Activated CD8-positive, alpha-beta memory T cell treated with anti-CD3 and anti-CD28 coated beads for 36 hours (primary cell): ENCODE data around the gene FCAR. TPM values are rescaled to one million over a fixed set of nuclear protein-coding genes. Genes with fewer than 3 reads are reported as not detected.
"Not testable (repeated sequence)": the region's sequence is repeated elsewhere in the genome, so short reads cannot be mapped to it uniquely, and the experiment has no call there.

ENCODE experiments used
- CTCF ChIA-PET: fragments of 350-600 bp; sonication (Branson Sonifier 250); formaldehyde crosslinking; loops from one replicate; lab custom pipeline; 2021; ENCODE audit warnings: antibody characterized with exemption; lab: Charles Lee
- POLR2A ChIA-PET: fragments of 350-600 bp; sonication (Branson Sonifier 250); formaldehyde crosslinking; loops from one replicate; lab custom pipeline; 2021; ENCODE audit warnings: antibody characterized with exemption; lab: Charles Lee
- total RNA-seq, 2 experiments: library from RNA; stranded (reverse); gene quantifications; one replicate each; pipeline ENCODE4 v1.2.3, GENCODE V29; 2021

FCAR gene
- total RNA-seq, 2 experiments from 2014 or later, result not detected

GRCh38 chr19:54888239-54888638, 14.2 kb downstream of the FCAR start:
- CTCF ChIA-PET, result no interaction called here
- POLR2A ChIA-PET, result no interaction called here

DNA sequence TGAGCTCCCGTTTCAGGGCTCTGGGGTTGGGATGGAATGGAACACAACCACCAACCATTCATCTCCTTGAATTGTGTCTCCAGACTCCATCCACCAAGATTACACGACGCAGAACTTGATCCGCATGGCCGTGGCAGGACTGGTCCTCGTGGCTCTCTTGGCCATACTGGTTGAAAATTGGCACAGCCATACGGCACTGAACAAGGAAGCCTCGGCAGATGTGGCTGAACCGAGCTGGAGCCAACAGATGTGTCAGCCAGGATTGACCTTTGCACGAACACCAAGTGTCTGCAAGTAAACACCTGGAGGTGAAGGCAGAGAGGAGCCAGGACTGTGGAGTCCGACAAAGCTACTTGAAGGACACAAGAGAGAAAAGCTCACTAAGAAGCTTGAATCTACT, 15.5 kb downstream of the FCAR start:
- ChIA-PET POLR2A (no interaction called here), CTCF (no interaction called here)

DNA sequence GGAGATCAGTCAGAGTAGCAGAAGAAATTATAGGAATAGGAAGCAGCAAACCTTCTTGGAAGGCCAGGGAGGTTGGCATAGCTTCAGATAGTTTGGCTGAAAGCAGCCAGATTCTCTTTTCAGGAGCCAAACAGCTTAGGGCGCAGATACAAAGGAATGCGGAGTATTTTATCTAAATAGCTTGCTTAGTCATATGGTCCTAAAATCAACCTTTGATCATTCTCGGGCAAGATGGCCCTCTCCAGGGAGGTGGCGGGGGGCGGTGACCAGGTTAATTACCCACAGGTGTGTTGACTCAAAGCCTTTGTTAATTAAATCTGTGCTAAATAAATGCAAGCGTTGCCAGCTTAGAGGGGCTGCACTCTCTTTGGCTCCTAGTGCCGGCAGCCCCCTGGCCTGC, 19.4 kb downstream of the FCAR start:
- CTCF ChIA-PET, result no interaction called here

DNA sequence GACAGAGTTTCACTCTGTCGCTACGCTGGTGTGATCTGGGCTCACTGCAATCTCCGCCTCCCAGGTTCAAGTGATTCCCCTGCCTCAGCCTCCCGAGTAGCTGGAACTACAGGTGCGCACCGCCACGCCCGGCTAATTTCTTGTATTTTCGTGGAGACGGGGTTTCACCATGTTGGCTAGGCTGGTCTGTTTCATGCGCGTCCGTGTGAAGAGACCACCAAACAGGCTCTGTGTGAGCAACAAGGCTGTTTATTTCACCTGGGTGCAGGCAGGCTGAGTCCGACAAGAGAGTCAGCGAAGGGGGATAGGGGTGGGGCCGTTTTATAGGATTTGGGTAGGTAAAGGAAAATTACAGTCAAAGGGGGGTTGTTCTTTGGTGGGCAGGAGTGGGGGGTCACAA, 20.1 kb downstream of the FCAR start:
- POLR2A ChIA-PET, CTCF ChIA-PET: not testable (repeated sequence)

More for the DNA sequence above, 19.4 kb downstream of the FCAR start:
- POLR2A ChIA-PET, result no interaction called here

DNA sequence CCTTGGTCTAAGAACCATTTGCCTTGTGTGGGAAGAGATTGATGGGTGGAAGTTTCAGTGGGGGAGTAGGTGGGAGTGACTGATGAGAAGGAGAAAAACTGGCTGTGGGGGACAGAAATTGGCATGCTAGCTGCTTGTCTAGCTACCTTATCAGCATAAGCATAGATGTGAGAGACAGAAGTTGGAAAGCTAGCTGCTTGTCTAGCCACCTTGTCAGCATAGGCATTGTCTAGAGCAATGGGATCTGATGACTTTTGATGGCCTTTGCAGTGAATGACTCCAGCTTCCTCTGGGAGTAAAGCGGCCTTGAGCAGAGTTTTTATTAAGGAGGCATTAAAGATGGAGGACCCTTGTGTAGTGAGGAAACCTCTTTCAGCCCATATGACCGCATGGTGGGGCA, 22.0 kb downstream of the FCAR start:
- CTCF ChIA-PET, result no interaction called here
- POLR2A ChIA-PET, result no interaction called here

GRCh38 chr19:54898685-54899084, 24.6 kb downstream of the FCAR start:
- POLR2A ChIA-PET, CTCF ChIA-PET: not testable (repeated sequence)

DNA sequence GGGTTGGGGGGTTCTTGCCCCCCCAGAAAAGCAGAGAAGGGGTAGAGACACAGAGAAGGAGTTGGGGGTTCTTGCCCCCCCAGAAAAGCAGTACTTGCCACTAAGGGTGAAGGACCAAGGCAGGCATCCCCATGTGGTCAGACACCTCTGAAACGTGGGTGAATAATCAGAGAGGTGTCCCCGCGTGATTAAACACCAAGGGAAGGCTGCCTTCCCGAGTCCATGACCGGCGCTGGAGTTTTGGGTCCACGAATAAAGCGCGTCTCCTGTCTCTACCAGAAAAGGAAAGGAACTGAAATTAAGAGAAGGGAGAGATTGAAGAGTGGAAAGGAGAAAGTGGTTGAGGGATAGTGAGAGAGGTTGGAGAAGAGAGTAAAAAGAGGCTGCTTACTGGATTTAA, 25.6 kb downstream of the FCAR start:
- POLR2A ChIA-PET, CTCF ChIA-PET: not testable (repeated sequence)

DNA sequence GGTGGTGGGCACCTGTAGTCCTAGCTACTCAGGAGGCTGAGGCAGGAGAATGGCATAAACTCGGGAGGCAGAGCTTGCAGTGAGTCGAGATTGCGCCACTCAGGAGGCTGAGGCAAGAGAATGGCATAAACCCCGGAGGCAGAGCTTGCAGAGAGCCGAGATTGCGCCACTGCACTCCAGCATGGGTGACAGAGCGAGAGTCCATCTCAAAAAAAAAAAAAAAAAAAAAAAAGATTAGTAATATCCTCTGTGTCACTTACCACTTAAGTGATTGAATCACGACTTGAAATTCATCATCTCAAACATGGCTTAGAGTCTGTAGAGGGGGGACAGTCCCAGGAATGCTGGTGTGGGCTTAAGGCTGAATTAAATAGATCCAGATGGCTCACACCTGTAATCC, 27.1 kb downstream of the FCAR start:
- POLR2A ChIA-PET, CTCF ChIA-PET: not testable (repeated sequence)

DNA sequence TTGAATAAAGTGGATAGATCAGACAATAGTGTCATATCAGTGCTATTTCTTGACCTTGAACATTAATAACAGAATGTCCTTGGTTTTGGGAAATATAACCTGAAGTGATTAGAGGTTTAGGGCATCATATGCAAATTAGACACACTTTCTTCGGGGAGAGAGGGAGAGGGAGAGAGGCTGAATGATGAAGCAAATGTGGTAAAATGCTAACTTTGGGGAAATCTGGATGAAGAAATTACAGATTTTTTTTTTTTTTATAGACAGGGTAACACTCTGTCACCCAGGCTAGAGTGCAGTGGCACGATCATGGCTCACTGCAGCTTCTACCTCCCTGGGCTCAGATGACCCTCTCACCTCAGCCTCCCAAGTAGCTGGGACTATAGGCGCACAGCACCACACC, 28.0 kb downstream of the FCAR start:
- POLR2A ChIA-PET, result no interaction called here
- CTCF ChIA-PET, result no interaction called here

DNA sequence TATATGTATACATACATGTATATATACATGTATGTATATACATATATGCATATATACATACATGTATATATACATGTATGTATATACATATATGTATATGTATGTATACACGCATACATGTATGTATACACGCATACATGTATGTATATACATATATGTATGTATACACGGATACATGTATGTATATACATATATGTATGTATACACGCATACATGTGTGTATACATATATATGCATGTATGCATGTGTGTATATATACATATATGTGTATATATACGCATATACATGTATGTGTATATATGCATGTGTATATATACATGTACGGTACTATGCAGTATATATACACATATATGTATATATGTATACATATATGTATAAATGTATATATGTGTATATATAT, 29.3 kb downstream of the FCAR start:
- ChIA-PET POLR2A (no interaction called here), CTCF (no interaction called here)

DNA sequence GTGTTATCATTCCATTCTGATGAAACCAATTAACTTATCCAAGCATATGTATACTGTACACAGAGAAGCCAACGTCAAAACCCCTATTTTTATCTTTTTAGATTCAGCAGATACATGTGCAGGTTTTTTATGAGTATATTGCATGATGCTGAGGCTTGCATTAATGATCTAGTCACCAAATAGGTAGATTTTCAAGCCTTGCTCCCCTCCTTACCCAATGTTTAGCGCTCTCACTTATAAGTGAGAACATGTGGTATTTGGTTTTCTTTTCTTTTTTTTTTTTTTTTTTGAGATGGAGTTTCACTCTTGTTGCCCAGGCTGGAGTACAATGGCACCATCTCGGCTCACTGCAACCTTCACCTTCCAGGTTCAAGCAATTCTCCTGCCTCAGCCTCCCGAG, 30.2 kb downstream of the FCAR start:
- CTCF ChIA-PET, POLR2A ChIA-PET: not testable (repeated sequence)

DNA sequence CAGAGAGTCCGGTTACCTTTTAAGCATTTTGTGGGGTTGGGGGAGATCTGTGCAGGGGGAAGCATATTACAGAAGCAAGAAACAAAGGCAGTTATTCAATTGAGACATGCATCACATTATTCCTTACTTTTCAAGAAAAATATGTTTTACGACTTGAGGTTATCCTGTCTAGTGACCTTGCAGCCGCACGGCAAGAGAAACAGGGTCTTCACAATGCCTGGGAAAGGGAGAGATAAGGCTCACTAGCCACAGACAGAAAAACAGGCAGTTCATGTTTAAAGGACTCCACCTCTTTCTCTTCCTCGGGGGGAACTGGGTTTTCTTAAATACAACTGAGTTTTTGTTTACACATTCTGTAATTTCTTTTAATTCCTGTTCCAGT, 31.4 kb downstream of the FCAR start:
- POLR2A ChIA-PET, result no interaction called here
- CTCF ChIA-PET, result no interaction called here

DNA sequence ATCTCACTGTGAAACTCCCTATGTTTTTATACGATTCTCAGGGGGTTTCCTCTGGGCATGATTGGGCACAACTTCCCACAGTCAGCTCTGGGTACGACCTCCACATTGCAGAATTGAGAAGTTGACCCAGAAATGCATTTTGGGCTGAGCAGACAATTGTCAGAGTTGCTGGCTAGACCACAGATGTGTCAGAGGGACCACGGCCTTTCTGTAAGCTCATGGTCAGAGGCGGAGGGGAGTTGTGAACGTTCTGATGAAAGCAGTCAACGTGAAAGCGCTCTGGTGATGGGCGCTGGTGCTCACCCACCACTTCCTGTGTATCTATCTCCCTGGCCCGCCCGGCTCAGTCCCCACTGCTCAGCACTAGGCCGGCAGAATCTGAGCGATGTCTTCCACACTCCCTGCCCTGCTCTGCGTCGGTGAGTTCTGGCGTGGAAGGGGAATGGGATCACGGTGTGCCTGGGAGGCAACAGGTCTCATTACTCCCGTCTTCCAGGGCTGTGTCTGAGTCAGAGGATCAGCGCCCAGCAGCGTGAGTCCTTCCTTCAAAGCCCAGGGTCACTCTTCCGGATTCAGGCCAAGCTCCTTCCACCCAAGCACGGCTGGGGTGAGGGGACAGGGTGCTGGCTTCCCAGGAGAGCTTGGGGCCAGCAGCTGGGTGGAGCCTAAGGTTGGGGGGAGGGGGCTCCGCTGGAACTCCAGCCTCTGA, 31.9 kb downstream of the FCAR start, which contains the start of gene NCR1:
NCR1 (plus strand) TSS at position 346 of the 709 bp plus-strand sequence; CDS start at position 386, 40 bp downstream.
- ChIA-PET CTCF (no interaction called here), POLR2A (no interaction called here)

DNA sequence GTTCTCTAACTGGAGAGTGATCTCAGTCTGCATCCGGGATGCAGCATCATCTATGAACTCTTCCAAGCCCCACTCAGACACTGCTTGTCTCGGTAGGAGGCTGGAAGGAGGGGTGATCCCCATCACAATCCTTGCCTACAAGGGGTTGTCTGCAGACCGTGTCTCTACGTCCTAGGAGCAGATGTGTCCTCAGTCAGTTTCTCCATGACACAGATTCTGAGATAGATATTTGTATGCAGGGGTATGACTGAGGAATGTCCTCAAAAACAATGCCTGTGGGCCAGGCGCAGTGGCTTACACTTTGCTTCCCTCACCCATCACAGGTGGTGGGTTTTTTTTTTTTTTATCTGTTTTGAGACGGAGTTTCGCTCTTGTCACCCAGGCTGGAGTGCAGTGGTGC, 32.8 kb downstream of the FCAR start:
- CTCF ChIA-PET, result interaction anchor here (0.6 kb wide), 1 partner anchor 20 kb away, joined by 3 read pairs; no protein-coding TSS in a partner anchor
- POLR2A ChIA-PET, result no interaction called here

- POLR2A ChIA-PET, result not testable (repeated sequence)
Observed at GRCh38 chr19:54907899-54908298, 33.9 kb downstream of the FCAR start.

GRCh38 chr19:54916822-54917221, 42.8 kb downstream of the FCAR start:
- ChIA-PET POLR2A (no interaction called here), CTCF (no interaction called here)

More at GRCh38 chr19:54907899-54908298, 33.9 kb downstream of the FCAR start:
- CTCF ChIA-PET, result not testable (repeated sequence)

DNA sequence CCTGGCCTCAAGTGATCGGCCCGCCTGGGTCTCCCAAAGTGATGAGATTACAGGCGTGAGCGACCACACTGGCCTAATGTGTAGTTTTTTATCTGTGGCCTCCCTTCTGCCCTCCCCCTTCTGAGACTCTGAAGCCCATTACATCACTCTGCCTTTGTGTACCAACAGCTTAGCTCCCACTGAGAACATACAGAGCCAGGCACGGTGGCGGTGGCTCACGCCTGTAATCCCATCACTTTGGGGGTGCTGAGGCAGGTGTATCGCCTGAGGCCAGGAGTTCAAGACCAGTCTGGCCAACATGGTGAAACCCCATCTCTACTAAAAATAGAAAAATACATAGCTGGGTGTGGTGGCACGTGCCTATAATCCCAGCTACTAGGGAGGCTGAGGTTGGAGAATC, 44.5 kb downstream of the FCAR start:
- POLR2A ChIA-PET, result no interaction called here
- CTCF ChIA-PET, result no interaction called here

DNA sequence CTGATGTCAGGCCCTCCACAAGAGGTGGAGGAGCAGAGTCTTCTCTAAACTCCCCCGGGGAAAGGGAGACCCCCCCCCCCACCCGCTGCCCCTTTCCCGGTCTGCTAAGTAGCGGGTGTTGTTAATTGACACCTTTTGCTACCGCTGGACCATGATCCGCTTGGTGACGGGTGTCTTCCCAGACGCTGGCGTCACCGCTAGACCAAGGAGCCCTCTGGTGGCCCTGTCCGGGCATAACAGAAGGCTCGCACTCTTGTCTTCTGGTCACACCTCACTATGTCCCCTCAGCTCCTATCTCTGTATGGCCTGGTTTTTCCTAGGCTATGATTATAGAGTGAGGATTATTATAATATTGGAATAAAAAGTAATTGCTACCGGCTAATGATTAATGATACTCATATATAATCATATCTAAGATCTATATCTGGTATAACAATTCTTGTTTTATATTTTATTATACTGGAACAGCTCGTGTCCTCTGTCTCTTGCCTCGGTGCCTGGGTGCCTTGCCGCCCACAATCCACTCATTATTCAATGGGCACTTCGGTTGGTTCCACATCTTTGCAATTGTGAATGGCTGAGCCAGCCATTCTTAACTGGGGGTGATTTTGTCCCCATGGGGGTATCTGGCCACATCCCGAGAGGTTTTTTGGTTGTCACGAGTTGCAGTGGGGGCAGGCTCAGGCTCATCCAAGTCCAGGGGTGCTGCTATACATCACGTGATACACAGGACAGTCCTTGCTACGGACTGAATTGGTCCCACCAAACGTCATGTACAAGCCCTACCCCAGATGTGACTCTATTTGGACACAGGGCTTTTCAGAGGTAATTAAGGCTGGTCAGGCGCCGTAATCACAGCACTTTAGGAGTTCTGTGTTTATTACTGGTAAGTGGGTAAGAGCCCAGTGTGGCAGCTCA, 45.9 kb downstream of the FCAR start:
- CTCF ChIA-PET, POLR2A ChIA-PET: not testable (repeated sequence)

DNA sequence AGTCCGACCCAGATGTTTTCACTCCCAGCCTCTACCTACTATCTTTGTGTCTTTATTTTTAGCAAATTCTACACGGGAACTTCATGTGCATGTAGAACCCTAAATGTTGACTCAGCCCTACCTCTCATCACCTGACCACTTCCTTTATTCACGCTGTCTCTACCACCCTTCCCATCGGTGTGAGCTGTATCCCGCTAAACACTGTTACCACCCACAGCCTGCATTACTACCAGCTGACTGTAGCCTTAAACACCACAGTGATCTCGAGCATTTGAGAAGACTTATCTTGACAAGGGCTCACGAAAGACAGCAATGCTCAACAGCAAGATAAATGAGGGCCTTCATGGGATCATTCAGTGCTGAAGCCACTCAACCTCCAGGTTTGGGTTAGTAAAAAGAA, 47.0 kb downstream of the FCAR start:
- ChIA-PET CTCF (no interaction called here), POLR2A (no interaction called here)

GRCh38 chr19:54923276-54923675, 49.2 kb downstream of the FCAR start:
- POLR2A ChIA-PET, result no interaction called here
- CTCF ChIA-PET, result no interaction called here

- POLR2A ChIA-PET, result no interaction called here
- CTCF ChIA-PET, result no interaction called here
Observed at GRCh38 chr19:54928299-54928698, 54.3 kb downstream of the FCAR start.
